ENCODE measurements around the gene CRLF3. TPM values are rescaled to one million over a fixed set of nuclear protein-coding genes. Genes with fewer than 3 reads are reported as not detected.

The CRLF3 gene
- total RNA-seq, 2 experiments from 2014 or later = 40.3 to 42.5 TPM

DNA sequence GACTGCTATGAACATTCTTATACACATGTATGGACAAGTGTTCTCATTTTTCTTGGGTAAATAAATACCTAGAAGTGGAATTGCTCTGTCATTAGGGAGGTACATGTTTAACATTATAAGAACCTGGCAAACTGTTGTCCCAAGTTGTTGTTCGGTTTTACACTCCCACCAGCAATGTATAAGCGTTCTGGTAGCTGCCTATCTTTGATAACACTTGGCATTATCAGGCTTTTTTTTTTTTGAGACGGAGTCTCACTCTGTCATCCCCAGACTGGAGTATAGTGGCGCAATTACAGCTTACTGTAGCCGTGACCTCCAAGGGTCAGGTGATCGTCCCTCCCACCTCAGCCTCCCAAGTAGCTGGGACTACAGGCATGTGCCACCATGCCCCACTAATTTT lies 23.5 kb upstream of the CRLF3 start:
- DNase-seq (no peak), ATAC-seq (no peak)
- ChIA-PET POLR2A (no interaction called here), CTCF (no interaction called here)
- Mint-ChIP-seq H3K4me3 (no peak overlapping the region), H3K27ac (no peak overlapping the region), H3K27me3 (no peaks in the 10 kb centered on the region), H3K9me3 (no peaks in the 10 kb centered on the region), H3K36me3 (ENCODE audit: low read depth) (peaks cover 29% of the 10 kb centered on the region), H3K4me1 (ENCODE audit: low read depth) (no peaks in the 10 kb centered on the region)
- TF ChIP-seq CTCF (IDR thresholded peaks at IDR 0.05) = no peak
- intact Hi-C loops (cut with micrococcal nuclease) = no loop called here

DNA sequence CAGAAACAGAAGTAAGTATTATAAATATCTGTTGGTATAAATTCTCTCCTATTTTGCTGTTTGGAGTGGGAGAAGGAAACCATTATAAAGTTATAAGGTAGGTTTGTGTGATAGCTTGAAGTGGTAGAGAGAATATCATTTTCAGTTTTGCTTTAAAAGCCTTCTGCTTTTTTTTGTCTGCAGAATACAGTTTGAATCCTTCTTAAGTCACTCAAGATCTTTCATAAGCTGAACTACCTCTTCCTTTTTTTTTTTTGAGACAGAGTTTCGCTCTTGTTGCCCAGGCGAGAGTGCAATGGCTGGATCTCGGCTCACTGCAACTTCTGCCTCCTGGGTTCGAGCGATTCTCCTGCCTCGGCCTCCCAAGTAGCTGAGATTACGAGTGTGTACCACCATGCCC lies 16.3 kb upstream of the CRLF3 start:
- Mint-ChIP-seq H3K9me3 (no peaks in the 10 kb centered on the region), H3K27me3 (no peaks in the 10 kb centered on the region), H3K4me3 (no peak overlapping the region), H3K36me3 (ENCODE audit: low read depth) (peaks cover 44% of the 10 kb centered on the region), H3K27ac (no peak overlapping the region), H3K4me1 (ENCODE audit: low read depth) (peaks cover 3% of the 10 kb centered on the region)
- intact Hi-C loops (cut with micrococcal nuclease) = no loop called here
- CTCF ChIA-PET = interaction anchor here (0.6 kb wide), 1 partner anchor 364 kb away, joined by 3 read pairs; the partner anchor contains the start of gene GOSR1
- ATAC-seq = no peak
- POLR2A ChIA-PET = interaction anchor here (0.6 to 1.5 kb wide), 3 partner anchors 9 to 71 kb away, joined by 3 to 7 read pairs (median 5); partner anchors contain the start of gene ATAD5
- DNase-seq = no peak
- no peak for TF ChIP-seq CTCF (IDR thresholded peaks at IDR 0.05)

- H3K27me3 Mint-ChIP-seq = no peaks in the 10 kb centered on the region
- peaks cover 52% of the 10 kb centered on the region for H3K36me3 Mint-ChIP-seq (ENCODE audit: low read depth)
- CTCF ChIA-PET = interaction anchor here (0.7 to 2.2 kb wide), 3 partner anchors 13 to 350 kb away, joined by 3 to 13 read pairs (median 4); partner anchors contain the start of gene CRLF3
- no peak for ATAC-seq
- H3K4me1 Mint-ChIP-seq (ENCODE audit: low read depth) = peaks cover 13% of the 10 kb centered on the region
- no peak for DNase-seq
- intact Hi-C loops (cut with micrococcal nuclease) = no loop called here
- no peak for TF ChIP-seq CTCF (IDR thresholded peaks at IDR 0.05)
- no peak overlapping the region for H3K27ac Mint-ChIP-seq
- H3K4me3 Mint-ChIP-seq = no peak overlapping the region
- POLR2A ChIA-PET = interaction anchor here (1.0 to 1.3 kb wide), 2 partner anchors 48 to 259 kb away, joined by 3 to 4 read pairs; no protein-coding TSS in a partner anchor
- no peaks in the 10 kb centered on the region for H3K9me3 Mint-ChIP-seq
Observed at GRCh38 chr17:30838202-30838807, 13.8 kb upstream of the CRLF3 start.

DNA sequence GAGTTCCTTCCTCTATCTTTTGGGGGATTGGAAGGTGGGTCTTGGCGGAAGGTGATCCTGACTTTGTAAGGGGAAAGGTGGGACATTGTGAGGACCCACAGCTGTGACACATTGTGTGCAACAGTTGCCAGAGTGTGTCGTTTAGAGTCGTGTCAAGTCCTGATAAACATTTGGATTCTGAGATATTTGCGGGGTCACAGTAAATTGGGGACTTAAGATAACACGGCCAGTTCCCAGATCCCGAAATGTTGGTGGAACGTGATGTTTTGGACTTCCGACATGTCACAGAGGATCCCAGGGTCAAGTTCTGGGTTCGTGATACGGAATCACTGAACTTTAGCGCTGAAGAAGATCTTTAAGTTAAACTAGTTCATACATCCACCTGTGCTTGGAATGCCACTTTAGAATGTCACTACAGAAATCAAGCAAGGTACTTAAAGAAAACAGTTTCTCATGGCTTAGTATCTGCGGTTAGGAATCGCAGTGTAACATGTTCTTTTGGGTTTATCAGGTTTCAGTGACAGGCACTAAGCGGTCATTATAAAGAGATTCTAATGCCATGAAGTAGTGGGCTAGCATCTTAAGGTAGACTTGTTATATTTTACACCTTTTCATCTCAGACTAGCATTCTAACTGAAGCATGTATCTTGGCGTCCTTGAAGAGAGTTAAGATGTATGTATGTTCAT lies 8.1 kb upstream of the CRLF3 start:
- H3K36me3 Mint-ChIP-seq (ENCODE audit: low read depth) = peaks cover 30% of the 10 kb centered on the region
- DNase-seq = no peak
- POLR2A ChIA-PET = interaction anchor here (1.1 to 2.3 kb wide), 9 partner anchors 8 to 101 kb away, joined by 4 to 10 read pairs (median 7); partner anchors contain the start of gene CRLF3

More for the DNA sequence above, 8.1 kb upstream of the CRLF3 start:
- H3K4me3 Mint-ChIP-seq = peak overlapping the region; percentile 96
- H3K27ac Mint-ChIP-seq = peak overlapping the region; percentile 96
- H3K4me1 Mint-ChIP-seq (ENCODE audit: low read depth) = peaks cover 25% of the 10 kb centered on the region
- no peak for ATAC-seq
- H3K27me3 Mint-ChIP-seq = no peaks in the 10 kb centered on the region
- intact Hi-C loops (cut with micrococcal nuclease) = no loop called here
- no peaks in the 10 kb centered on the region for H3K9me3 Mint-ChIP-seq
- CTCF ChIA-PET = interaction anchor here (1.2 kb wide), 1 partner anchor 8 kb away, joined by 5 read pairs; the partner anchor contains the start of gene CRLF3
- TF ChIP-seq CTCF (IDR thresholded peaks at IDR 0.05) = no peak
